ENCODE results near the gene GRPEL1. TPM values are rescaled to one million over a fixed set of nuclear protein-coding genes. Genes with fewer than 3 reads are reported as not detected.

GRPEL1 gene
- total RNA-seq, 1 experiment from 2014 or later: 31.5 TPM

DNA sequence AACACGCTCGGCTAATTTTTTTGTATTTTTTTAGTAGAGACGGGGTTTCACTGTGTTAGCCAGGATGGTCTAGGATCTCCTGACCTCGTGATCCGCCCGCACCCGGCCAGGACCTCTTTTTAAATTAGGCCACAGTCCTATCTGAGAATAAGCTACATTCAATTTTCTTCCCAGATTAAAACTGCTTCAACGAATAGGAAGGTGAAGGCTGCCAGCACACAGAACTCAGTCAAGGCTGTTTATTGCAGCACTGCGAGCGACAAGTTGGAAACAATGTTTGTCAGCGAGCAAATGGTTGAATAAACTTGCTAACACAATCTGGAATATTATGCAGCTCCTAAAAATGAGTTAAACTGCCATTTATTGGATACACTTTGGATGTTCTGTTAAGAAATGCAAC lies 1.9 kb downstream of the GRPEL1 start:
- no peak for DNase-seq (ENCODE audit: low read depth)

DNA sequence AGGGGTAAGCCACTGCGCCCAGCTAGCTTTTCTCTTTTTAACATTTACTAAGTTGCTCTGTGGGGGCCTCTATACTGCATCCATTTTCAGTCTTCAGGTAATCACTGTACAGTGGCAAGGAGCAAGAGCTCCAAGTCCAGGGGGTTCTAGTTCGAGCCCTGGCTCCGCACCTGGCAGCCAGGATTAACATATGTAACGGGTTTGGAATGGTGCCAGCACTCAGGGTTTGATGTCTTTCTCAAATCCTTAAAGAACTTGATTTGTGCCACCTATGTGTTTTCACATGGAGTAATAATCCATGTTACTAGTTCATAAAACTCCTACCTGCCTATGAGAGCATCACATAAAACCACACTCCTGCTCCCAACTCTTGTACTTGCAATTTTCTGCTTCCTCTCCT lies 4.5 kb downstream of the GRPEL1 start:
- no peak for DNase-seq (ENCODE audit: low read depth)

- no peak for DNase-seq (ENCODE audit: low read depth)
Measured at GRCh38 chr4:7062816-7063215, 5.0 kb downstream of the GRPEL1 start.

GRCh38 chr4:7061815-7062214 lies 6.0 kb downstream of the GRPEL1 start:
- no peak for DNase-seq (ENCODE audit: low read depth)

DNA sequence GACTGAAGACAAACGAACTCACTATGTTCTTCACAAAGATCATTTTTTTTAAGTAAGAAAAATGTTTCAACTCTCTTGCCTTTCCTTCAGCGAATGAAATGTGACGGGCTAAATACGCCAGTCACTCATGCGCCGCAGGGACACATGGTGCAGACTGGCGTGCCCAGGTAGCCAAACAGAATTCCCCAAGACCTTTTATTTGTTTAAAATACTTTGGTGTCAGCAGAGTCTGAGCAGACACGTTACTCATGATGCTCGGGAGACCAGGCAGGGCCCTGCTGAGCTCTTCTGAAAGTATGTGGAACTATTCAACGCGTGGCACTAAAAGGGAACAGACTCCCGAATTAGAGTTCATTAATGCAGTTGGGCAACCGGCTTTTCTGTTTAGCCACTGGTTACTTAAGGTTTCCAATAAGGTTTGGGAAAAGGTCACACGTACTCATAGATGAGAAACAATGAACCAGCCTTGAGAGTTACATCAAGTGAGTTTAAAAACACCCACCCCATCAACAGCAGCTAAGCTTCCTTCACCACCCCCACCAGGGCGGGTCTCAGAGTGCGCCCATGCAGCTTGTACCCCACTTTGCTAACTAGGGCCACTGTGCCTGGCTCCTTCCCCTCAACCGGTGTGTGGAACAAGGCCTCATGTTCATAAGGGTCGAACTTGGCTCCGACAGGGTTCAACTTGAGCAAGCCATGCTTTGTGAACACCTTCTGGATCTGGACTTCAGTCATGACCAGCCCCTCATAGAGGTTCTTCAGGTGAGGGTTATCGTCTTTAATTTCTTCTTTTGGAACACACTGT lies 7.3 kb downstream of the GRPEL1 start:
- DNase-seq (ENCODE audit: low read depth): no peak

DNA sequence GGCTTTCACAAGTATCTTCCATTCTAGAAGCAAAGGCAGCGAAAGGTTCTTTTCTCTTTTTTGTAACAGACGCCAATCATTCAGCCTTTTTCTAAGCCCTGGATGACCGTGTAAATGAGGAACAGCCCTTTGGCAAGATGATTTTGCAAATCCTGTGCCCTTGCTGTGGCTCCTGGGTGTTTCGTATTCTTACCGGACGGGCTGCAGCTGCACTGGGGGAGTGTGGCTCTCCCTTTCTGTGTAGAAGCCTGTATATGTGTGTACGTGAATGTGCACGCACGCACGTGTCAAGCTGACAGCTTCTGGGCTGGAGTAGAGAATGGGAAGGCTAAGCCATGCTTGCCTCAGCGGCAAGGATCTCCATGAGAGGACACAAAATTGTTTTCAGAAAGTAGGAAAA lies 8.2 kb downstream of the GRPEL1 start:
- DNase-seq (ENCODE audit: low read depth): no peak

- no peak for DNase-seq (ENCODE audit: low read depth)
Measured at GRCh38 chr4:7058792-7059191, 9.1 kb downstream of the GRPEL1 start.

GRCh38 chr4:7055990-7056325 lies 11.9 kb downstream of the GRPEL1 start:
- no peak for DNase-seq (ENCODE audit: low read depth)

- no peak for DNase-seq (ENCODE audit: low read depth)
Measured at GRCh38 chr4:7055111-7055989, 12.5 kb downstream of the GRPEL1 start.

DNA sequence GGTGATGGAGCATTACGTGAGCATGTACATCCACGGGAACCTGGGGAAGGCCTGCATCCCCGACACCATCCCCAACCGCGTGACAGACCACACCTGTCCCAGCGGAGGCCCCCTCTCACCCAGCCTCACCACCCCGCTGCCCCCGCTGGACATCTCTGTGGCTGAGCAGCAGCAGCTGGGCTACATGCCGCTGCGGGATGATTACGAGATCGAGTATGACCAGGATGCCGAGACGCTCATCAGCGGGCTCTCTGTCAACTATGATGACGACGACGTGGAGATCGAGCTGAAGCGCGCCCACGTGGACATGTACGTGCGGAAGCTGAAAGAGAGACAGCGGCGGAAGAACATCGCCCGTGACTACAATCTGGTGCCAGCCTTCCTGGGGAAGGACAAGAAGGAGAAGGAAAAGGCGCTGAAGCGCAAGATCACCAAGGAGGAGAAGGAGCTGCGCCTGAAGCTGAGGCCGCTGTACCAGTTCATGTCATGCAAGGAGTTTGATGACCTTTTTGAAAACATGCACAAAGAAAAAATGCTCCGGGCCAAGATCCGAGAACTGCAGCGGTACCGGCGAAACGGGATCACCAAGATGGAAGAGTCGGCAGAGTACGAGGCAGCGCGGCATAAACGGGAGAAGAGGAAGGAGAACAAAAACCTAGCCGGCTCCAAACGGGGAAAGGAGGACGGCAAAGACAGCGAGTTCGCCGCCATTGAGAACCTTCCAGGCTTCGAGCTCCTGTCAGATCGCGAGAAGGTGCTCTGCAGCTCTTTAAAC lies 13.6 kb downstream of the GRPEL1 start:
- DNase-seq (ENCODE audit: low read depth): no peak

DNA sequence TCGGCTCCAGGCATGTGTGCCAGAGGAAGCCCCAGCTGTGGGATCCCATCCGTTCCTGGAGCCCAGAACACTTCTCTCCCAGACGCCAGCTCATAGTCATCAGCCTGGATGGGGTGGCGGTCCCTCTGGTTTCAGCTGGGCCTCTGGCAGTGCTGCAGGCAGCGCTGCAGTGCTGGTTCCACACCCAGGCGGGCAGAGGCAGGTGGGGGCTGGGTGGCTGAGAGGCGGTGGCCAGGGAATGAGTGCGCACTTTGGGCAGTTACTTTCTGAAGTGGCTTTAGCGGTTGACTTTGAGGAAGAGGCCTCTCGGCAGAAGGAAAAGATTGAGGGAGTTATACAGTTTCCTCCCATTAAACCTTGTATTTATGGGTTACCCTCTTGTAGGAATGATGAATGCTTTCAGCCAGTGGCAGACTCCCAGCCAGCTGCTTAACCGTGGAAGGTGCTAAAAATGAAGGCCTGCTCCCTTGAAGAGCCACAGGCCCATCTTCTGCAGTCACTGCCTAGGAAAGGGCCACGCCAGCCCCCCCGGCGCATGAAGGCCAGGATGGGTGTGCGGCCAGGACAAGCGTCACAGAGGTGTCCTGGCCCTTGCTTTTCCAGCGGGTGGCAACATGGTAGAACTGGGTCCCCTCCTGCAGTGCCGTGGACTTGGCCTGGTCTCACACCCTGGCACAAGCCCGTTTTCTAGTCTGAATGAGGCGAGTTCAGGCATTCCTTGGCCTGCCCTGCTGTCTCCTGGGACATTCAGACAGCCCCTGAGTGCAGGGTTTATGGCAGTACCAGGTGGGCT lies 14.7 kb downstream of the GRPEL1 start:
- DNase-seq (ENCODE audit: low read depth): no peak

DNA sequence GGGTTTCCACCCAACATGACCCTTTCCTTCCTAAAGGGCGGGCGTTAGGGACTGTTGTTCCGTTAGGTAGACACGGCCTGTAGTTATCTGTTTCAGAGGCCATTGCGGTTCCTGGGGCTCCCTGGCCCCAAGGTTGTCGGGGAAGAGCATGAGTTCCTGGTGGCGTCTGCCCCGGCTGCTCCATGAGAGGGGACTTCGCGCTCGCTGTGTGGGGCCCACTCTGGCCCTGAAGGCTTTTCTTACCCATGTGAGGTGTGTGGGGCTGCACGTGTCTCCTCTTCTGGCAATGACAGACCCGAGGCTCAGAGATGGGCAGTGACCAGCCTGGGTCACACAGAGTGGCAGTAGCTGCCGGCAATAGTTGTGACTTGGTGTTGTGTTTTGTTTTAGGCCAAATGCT lies 15.6 kb downstream of the GRPEL1 start:
- no peak for DNase-seq (ENCODE audit: low read depth)

GRCh38 chr4:7051905-7052304 lies 16.0 kb downstream of the GRPEL1 start:
- DNase-seq (ENCODE audit: low read depth): no peak

DNA sequence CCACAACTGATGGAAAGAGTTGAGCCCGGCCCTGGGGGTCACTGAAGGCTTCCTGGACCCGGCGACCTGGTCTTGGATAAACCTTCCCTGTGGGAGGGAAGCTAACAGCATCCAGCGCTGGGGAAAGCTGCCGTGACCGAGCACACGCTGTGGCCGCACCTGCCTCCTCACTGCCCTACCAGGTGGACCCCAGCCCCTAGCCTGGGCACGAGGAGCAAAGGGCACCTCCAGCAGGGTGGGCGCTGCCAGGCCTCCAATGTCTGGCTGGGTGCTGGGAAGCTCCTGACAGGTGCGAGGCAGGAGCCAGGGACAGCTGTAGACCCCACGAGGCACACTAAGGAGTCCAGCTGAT lies 16.7 kb downstream of the GRPEL1 start:
- DNase-seq (ENCODE audit: low read depth): no peak

GRCh38 chr4:7050481-7051143 lies 17.3 kb downstream of the GRPEL1 start:
- DNase-seq (ENCODE audit: low read depth): no peak

GRCh38 chr4:7049739-7050138 lies 18.1 kb downstream of the GRPEL1 start:
- no peak for DNase-seq (ENCODE audit: low read depth)

DNA sequence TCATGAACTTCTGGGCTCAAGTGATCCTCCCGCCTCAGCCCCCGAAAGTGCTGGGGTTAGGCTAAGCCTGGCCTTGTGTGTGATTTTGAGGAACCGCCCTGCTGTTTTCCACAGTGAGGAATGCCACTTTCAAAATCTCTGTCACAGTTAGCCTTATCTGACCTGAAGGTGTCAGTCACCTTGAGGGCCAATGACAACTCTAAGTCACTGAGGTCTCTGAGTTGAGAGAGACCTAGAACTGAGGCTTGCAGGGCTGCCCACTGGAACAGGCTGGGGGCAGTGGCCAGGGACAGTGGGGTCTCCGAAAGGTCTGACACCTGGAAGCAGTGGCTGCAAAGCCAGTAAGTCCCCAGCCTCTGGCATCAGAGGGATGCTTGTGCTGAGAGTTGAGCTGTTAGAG lies 18.6 kb downstream of the GRPEL1 start:
- no peak for DNase-seq (ENCODE audit: low read depth)

- no peak for DNase-seq (ENCODE audit: low read depth)
Measured at GRCh38 chr4:7048642-7049041, 19.2 kb downstream of the GRPEL1 start.

DNA sequence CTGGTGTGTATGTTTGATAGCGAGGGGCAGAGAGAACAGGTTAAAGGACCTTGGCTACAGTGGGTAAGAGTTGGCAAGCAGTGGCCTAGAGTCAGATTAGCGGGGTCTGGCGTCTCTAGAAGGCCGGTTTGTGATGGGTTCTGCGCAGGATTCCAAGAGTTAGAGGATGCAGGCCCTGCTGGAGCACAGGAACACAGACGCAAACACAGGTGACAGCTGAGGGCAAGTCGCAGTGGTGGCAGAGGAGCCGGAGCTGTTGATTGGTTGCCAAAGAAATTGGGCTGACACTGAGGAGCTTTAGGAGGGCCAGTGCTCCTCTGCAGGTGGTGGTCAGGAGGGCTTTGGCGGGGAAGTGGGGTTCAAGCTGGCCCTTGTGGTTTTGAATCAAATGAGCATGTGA lies 20.9 kb downstream of the GRPEL1 start:
- DNase-seq (ENCODE audit: low read depth): no peak

DNA sequence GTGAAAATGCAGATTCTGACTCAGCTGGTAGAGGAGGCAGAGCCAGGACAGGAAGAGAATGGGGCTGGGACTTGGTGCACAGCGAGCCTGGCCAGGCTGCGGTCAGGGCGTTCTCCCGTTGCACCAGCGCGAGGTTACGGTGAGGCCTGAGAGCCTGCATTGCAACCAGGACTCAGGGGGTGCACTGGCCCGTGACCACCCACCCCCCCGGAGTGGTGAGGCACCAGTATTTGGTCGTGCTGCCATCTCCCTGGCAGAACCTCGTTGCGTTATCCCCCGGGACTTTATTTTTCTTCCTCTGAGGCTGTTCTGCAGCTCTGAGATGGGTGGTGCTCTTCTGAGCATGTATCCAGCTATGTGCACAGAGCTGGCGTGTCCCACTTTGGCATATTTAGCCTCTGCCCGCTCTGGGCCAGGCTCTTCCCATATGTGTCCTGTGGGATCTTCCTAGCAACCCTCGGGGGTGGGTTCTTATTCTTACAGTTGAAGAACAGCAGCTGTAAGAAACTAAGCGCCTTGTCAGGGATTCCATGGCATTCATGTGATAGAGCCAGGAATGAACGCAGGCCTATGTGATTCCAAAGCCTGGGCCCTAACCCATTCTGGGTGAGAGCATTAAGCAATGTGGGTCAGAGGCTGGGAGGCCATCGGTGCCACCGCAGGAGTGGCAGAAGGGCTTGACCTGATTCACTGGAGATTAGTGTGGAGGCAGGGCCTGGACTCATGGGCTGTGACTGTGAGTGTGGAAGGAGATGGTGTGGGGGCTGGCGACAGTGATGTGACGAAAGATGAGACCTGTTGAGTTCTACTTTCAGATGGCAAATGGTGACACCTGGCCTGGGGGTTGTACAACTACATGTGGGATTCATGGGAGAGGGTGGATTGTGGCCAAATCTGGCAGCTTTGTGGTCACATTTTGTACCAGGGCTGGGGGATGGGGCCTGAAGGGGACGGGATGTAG lies 21.6 kb downstream of the GRPEL1 start:
- no peak for DNase-seq (ENCODE audit: low read depth)

Measured in RPMI7951 (cell line).